ENCODE data around the gene OPCML.

GRCh38 chr11:132590986-132591385, 941.3 kb downstream of the OPCML start:
- TF ChIP-seq CTCF (IDR thresholded peaks at IDR 0.05) (no peak), POLR2A (IDR thresholded peaks at IDR 0.05) (no peak)

All from vagina (tissue), 2 donors.